Kasumi-1 (cell line): ENCODE data around the gene RPS6KA2.
"Not testable (repeated sequence)": the region's sequence is repeated elsewhere in the genome, so short reads cannot be mapped to it uniquely, and the experiment has no call there.

ENCODE experiments used
- DNase-seq, 2 experiments: peaks; one replicate each; lab custom pipeline; 2025; lab: John Stamatoyannopoulos, UW

Gene RPS6KA2

DNA sequence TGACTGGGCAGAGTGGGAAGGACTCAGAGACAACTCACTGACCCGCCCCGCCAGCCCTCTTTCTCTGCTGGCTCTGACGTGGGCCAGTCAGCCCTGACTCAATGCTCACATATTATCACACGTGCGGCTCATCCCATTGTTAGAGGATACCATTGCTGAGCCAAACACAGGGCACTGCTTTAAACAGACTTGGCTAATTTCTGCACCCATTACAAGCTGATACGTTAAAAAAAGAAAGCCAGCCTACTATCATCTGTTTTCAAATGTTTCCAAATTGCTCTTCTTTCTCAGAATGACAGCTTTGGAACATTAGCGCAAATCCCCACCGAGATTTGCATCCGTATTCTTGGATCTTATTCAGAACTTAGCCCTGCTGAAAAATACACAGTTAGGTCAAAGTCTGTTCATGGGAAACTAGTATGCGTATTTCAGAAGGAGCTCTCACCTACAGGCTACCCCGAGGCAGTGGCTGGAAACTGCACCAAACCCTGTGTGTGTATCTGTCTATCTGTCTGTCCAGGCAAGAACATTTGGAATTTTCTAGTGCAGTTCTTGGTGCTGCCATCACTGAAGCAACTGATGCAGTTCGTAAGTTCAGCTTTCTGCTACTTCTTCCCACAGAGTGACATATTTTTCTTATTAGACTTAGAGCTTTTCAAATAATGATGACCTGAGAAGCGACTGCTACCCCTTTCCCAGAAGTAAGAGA lies 73.3 kb downstream of the RPS6KA2 start:
- DNase-seq: no peak

DNA sequence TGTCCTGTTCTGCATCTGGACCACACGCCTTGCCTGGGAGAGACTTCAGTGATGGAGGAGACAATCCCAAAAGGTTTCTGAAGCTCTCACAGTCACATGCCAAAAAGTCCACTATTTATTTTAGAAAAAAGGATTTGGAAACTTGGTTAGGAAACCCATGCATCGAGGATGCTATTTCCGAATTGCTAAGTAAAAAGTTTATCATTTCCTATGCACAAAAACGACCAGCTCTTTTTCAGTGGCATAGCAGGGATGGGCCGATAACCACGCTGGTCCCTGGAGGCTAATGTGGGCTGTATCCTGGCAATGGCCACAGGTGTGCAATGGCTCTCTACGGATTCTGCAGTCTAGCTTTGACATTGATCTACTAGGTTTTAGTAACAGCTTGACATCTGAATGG lies 74.5 kb downstream of the RPS6KA2 start:
- DNase-seq: no peak

DNA sequence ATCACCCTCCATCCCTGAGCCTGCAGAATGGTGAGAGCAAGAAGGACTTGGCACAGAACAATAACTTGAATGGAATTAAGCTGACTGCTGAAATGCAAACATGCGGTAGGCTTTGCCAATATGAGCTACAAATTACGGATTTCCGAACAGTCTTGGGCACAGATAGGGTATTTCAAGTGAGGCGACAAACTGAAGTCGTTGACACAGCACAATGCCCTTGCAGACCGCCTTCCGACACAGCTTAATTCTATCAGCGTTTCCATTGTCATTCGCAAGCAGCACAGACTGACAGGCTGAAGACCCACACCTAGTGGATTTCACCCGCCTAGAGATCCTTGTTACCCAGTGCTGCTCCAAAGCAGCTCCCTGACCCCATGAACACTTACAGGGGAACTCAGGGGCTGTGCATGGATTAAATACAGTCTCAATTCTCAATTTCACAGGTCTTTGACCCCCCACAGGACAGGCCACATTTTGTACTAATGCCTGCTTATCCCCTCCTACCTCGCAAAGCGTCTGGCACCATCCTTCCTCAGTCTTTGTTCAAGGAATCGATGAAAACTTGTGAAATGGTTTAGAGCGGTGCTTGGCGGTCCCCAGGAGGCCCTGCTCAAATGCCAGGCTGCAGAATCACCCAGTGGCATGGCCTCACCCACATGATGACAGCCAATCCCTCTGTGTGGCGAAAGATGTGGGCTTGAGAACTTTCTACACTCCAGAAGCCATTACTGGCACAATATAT lies 75.1 kb downstream of the RPS6KA2 start:
- no peak for DNase-seq

GRCh38 chr6:166546653-166547052 lies 80.4 kb downstream of the RPS6KA2 start:
- DNase-seq: no peak

DNA sequence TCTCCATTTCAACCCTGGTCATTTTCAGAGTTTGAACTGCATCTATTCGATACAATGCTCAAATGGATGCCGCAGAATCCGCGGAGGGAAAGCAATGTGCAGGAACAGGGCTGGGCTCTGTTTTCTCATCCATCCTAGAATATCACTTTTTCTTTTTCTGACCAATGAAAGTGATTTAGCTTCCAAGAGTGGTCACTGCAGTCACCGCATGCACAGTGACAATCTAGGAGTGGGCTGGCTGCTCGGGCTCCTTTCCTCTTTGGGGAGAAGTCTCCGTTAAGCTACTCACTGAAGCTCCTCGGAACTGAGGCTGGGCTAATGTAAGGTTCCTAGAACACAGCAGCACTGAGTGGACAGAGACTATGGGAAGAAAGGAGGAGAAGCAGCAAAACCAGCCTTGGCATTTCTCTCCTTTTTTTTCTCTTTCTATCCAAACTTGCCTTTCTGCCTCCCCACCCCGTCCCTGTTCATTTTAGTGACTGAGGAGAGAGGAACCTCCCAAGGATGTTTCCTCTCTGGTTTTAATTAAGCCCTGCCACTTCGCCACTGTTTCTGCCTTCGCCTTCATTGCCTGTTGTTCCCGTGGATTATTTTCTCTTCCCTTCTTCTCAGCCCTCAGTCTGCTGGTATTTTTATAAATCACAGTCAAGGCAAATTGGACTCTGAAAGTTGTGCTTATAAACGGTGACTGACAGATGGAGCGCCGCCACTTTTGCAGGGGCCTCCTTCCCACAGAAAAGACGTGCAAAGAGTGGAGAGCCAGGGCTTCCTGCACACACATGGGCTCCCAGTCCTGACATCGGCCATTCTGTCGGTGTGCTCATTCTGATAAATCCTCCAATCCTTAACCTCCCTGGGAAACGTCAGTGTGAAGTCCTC lies 81.7 kb downstream of the RPS6KA2 start:
- DNase-seq: no peak

DNA sequence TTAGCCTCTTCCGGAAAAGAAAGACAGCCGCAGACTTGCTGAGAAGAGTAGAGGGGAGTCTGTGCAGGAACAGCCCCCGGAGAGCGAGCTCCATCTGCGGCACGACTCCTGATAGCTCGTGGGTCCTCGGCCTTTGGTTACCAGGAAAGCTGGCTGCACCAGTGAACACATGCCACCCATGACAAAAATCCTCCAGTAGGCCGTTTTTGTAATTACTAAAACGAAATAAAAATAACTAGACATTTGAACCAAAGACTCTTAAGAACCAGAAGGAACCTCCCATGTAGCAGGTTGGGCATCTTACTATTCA lies 82.8 kb downstream of the RPS6KA2 start:
- DNase-seq: no peak

GRCh38 chr6:166543603-166544295 lies 83.3 kb downstream of the RPS6KA2 start:
- DNase-seq: no peak

- no peak for DNase-seq
Observed at GRCh38 chr6:166542580-166542912, 84.5 kb downstream of the RPS6KA2 start.

DNA sequence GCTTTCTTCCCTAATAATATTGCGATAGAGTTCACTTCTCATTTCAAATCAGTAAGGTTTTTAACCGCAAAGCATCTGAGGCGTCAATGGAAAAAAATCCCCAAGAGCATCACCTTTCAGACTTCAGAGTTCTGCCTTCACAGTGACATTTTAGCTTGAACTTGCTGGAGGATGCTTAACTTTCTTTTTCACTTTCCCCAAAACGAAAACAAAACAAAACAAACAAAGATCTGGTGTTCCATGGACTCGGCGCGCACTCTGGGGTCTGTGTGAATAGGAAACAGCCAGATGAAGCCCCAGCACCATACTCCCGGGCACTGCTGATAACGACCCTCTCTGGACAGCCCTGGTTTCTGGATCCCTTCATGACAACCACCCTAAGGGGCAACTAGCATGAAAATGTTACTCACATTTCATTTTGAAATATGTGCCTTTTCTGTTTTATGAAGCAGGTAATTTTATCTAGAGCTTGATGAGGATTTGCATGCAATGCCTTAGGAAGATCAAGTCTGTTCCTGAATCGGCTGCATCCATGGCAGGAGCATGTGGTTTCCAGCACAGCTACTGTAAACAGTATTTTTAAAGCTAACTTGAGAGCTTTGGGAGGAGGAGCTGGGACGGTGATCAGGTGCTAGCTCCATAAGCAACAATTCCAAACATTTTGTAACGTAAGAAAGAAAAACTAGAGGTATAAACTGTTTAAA lies 85.0 kb downstream of the RPS6KA2 start:
- no peak for DNase-seq

GRCh38 chr6:166541366-166541765 lies 85.7 kb downstream of the RPS6KA2 start:
- no peak for DNase-seq

DNA sequence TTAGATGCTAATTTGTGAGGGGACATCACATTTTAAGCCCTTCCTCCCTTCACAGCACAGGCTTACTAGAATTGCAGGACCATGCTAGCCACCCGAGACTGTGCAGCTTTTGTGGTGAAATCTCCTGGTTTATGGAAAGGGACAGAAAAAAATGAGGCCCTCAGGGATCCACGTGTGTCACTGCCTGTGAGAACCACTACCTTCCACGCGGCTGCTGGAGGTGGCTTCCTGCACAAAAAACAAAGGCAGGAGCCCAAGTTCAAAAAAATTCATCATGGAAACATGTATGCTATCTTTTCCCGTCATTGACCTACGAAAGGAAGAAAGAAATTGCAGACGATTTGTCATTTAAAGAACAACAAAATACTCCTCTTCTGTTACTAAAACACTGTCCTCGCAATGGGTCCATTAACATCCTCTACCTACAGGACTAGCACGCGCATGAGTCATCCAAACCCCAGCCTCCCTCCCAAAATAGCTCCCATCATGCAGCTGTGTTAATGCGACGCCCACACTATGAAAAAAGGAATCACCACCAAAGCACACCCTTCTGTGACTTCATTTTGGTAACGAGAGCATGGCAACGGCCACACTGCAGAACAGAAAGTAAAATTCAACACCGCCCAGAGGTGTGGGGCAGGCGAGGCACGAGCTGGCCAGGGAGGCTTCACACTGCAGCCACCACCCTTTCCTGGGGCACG lies 86.3 kb downstream of the RPS6KA2 start:
- no peak for DNase-seq

DNA sequence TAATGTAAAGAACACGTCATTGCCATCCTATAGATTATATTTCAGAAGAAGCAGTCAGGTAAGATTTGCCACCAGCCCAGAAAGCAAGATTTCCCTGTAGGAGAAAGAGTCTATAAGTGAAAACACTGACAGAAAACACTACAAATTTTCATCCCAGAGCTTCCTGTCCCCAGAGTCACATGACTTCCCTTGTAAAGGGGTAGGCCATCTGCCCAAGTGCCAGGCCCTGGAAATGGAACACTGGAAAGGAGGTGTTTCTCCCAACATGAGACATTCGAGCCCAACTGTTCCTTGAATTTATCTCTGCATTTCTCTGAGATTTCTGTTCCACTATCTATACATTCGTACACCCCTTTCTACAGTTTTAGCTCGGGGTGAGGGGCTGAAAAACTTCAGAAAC lies 87.5 kb downstream of the RPS6KA2 start:
- no peak for DNase-seq

GRCh38 chr6:166539011-166539385 lies 88.1 kb downstream of the RPS6KA2 start:
- not testable (repeated sequence) for DNase-seq

DNA sequence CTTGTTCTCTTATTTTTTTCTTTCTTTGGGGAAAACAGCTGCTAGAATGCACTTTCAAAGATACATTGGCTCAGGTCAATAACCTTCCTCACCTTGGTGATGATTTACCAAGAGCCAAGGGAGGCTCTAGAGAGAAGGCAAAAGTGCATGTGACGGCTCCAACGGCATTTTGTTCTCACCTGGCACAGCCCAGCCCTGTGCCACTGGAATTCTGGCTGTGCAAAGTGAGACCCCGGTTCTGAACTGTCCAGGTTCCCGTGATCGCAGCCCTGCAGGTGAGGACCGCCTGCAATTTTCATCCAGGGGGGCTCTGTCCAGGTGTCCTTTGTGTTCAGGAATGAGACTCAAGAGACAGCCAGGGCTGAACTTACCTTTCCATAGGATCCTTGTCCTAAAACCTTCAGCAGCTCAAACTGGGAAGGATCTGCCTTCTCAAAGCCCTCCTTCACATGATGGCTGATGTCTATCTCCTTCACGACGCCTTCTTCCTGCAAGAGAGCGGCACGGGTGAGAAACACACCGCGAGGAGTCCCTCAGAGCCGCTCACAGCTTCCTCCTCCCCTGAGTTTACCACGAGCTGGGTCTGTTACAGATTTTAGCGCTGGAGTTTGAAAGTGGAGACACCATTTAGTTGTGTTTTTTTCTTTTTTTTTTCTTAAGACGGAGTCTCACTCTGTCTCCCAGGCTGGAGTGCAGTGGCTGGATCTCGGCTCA lies 88.6 kb downstream of the RPS6KA2 start:
- DNase-seq: no peak

GRCh38 chr6:166534658-166535406 lies 92.2 kb downstream of the RPS6KA2 start:
- DNase-seq: no peak

GRCh38 chr6:166533205-166533824 lies 93.7 kb downstream of the RPS6KA2 start:
- DNase-seq: no peak

DNA sequence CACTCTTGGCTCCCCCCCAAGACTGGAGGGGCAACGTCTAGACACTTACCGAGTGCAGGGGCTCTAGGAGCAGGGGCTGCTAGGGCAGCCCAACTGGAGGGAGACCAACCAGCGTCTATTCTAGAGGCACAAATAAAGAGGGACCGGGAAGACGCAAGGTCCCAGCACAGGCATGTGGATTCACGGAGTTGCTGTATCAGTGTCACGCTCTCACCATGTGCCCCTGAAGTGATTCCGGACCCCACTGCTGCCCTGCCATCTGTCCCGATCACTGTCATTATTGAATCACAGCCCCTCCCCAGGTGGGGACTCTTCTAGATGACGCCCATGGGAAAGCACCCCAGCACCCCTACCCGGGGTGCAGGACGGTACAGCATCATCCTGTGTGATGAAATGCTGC lies 94.7 kb downstream of the RPS6KA2 start:
- no peak for DNase-seq

DNA sequence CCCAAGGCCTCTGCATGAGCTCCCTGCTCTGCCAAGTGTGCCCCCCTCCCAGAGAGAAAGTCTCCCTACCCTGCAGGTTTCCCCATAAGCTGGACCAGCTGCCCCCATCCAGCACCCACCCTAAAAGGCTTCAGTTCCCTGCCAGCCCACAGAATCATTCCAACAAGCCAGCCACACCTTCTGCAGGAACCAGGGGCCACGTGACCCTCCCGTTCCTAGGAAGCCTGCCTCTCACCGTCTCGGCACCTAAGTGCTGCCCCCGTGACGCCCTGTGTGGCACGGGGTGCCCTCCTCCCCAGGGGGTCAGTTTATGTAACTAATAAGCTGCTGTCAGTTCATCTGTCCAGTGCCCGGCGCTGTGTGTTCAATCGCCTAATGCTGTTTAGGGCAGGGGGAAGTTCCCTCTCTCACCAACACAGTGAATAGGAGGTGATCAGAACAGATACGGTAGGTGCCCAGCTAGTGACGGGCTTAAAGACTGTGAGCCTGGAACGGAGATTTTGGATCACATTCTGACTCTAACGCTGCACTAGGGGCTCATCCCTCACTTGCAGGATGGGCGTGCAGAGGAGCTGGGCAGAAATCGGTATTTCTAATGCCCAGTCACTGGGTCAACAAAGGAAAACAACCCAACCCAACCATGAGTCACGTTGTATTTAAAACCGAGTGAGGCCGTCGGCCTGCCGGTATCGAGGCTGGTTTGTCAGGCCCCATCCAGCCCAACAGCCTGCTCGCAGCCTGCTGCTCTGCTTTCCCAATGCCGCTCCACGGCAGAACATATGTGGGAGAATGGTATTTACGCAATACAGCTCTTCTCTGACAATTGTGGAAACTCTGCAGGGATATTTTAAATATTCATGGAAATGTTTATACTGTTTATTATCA lies 96.6 kb downstream of the RPS6KA2 start:
- DNase-seq: no peak
